ENCODE data around the gene MOGAT1. TPM values are rescaled to one million over a fixed set of nuclear protein-coding genes. Genes with fewer than 3 reads are reported as not detected.

Gene MOGAT1
- total and polyA plus RNA-seq, 9 of the 15 experiments (the other 6 are each of a cell fraction or from before 2014, with no cell fraction given): not detected

DNA sequence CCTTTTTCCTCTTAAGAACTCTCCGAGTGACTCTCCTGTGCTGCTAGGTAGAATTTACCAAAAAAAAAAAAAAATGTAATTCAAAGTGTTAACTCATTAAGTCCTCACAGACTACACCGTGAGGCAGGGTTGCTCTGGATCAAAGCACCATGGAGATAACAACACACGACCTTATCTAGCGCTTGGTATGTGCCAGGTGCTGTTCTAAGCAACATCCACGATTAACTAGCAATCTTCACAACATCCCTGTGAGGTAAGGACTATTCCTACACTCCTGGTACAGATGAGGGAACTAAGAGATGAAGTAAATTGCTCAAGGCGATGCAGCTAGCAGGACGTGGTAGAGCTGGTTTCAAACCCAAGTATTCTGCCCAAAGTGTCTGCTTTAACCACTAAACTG is 1.8 kb downstream of the MOGAT1 start:
- H3K36me3 ChIP-seq (ENCODE audit: control insufficient read depth, insufficient read depth, low read length): no peaks in the 10 kb centered on the region
- no peaks in the 10 kb centered on the region for H4K20me1 ChIP-seq (replicated peaks; ENCODE audit: control insufficient read depth, insufficient read depth, low read length)
- WGBS (ENCODE audit: insufficient coverage, low coverage, missing lambda C conversion rate): 15% methylated on average over 6 of the region's 7 CpGs
- DNase-seq (ENCODE audit: extremely low read depth in 1 of 4, low spot score in 3 of 4) (no peak), ATAC-seq (no peak; the same call in 2 of the 3 replicates), FAIRE-seq (no peak)
- CTCF ChIA-PET (ENCODE audit: low intra/inter-chr PET ratio): no interaction called here
- H3K4me1 ChIP-seq (replicated peaks in 1 of 2; ENCODE audit: control insufficient read depth in 2 of 2, insufficient read depth in 2 of 2, low read length in 2 of 2): peaks cover 6 to 8% of the 10 kb centered on the region in 2 experiments; a peak in 3 of 5 replicates
- no peaks in the 10 kb centered on the region for H3K9me3 ChIP-seq (replicated peaks; ENCODE audit: control insufficient read depth, insufficient read depth, low read depth, low read length)
- H3K27me3 ChIP-seq (ENCODE audit: control insufficient read depth in 2 of 2, insufficient read depth in 2 of 2, low read length in 2 of 2): no peaks in the 10 kb centered on the region
- H3K4me2 ChIP-seq (ENCODE audit: insufficient read depth, low read length): no peak overlapping the region
- no peak overlapping the region for H3K4me3 ChIP-seq
- H2AFZ ChIP-seq (ENCODE audit: low read depth, low read length): peak overlapping the region; percentile 48; the same call in 1 of the 2 replicates
- in situ Hi-C loops (cut with MboI) (no loop called here), intact Hi-C loops (cut with micrococcal nuclease) (no loop called here)
- H3K79me2 ChIP-seq (ENCODE audit: control insufficient read depth, insufficient read depth, low read length): no peaks in the 10 kb centered on the region
- H3K9me1 ChIP-seq (ENCODE audit: control insufficient read depth, insufficient read depth, low read length): no peaks in the 10 kb centered on the region
- no peak overlapping the region for H3K9ac ChIP-seq (ENCODE audit: insufficient read depth in 1 of 2, low read depth in 2 of 2, low read length in 2 of 2)
- no TSS peak for BruUV-seq (replicated peaks)
- no peak overlapping the region for H3K27ac ChIP-seq (ENCODE audit: extremely low read depth, low read depth, low read length)
- POLR2A ChIA-PET: interaction anchor here (1.2 kb wide), 1 partner anchor 10 kb away, joined by 3 read pairs; no protein-coding TSS in a partner anchor
- TF ChIP-seq, protein P1, sequence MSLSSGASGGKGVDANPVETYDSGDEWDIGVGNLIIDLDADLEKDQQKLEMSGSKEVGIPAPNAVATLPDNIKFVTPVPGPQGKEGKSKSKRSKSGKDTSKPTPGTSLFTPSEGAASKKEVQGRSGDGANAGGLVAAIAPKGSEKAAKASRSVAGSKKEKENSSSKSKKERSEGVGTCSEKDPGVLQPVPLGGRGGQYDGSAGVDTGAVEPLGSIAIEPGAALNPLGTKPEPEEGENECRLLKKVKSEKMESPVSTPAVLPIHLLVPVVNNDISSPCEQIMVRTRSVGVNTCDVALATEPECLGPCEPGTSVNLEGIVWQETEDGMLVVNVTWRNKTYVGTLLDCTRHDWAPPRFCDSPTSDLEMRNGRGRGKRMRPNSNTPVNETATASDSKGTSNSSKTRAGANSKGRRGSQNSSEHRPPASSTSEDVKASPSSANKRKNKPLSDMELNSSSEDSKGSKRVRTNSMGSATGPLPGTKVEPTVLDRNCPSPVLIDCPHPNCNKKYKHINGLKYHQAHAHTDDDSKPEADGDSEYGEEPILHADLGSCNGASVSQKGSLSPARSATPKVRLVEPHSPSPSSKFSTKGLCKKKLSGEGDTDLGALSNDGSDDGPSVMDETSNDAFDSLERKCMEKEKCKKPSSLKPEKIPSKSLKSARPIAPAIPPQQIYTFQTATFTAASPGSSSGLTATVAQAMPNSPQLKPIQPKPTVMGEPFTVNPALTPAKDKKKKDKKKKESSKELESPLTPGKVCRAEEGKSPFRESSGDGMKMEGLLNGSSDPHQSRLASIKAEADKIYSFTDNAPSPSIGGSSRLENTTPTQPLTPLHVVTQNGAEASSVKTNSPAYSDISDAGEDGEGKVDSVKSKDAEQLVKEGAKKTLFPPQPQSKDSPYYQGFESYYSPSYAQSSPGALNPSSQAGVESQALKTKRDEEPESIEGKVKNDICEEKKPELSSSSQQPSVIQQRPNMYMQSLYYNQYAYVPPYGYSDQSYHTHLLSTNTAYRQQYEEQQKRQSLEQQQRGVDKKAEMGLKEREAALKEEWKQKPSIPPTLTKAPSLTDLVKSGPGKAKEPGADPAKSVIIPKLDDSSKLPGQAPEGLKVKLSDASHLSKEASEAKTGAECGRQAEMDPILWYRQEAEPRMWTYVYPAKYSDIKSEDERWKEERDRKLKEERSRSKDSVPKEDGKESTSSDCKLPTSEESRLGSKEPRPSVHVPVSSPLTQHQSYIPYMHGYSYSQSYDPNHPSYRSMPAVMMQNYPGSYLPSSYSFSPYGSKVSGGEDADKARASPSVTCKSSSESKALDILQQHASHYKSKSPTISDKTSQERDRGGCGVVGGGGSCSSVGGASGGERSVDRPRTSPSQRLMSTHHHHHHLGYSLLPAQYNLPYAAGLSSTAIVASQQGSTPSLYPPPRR (CRISPR knock-in tag; IDR thresholded peaks at IDR 0.05; ENCODE audit: borderline replicate concordance): no peak
- TF ChIP-seq BACH1 (tag; IDR thresholded peaks at IDR 0.05): no peak
- no peak for TF ChIP-seq ETV6 (IDR thresholded peaks at IDR 0.05; ENCODE audit: borderline replicate concordance in 1 of 2, low read depth in 2 of 2, low read length in 1 of 2)
- no peak for TF ChIP-seq ETV6 (CRISPR knock-in tag; IDR thresholded peaks at IDR 0.05; ENCODE audit: borderline replicate concordance)
- no peak for TF ChIP-seq ZNF586 (CRISPR knock-in tag; conservative IDR thresholded peaks at IDR 0.05)
- TF ChIP-seq, protein P2, sequence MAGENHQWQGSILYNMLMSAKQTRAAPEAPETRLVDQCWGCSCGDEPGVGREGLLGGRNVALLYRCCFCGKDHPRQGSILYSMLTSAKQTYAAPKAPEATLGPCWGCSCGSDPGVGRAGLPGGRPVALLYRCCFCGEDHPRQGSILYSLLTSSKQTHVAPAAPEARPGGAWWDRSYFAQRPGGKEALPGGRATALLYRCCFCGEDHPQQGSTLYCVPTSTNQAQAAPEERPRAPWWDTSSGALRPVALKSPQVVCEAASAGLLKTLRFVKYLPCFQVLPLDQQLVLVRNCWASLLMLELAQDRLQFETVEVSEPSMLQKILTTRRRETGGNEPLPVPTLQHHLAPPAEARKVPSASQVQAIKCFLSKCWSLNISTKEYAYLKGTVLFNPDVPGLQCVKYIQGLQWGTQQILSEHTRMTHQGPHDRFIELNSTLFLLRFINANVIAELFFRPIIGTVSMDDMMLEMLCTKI (IDR thresholded peaks at IDR 0.05; ENCODE audit: partially characterized antibody): no peak
- TF ChIP-seq, protein P3, sequence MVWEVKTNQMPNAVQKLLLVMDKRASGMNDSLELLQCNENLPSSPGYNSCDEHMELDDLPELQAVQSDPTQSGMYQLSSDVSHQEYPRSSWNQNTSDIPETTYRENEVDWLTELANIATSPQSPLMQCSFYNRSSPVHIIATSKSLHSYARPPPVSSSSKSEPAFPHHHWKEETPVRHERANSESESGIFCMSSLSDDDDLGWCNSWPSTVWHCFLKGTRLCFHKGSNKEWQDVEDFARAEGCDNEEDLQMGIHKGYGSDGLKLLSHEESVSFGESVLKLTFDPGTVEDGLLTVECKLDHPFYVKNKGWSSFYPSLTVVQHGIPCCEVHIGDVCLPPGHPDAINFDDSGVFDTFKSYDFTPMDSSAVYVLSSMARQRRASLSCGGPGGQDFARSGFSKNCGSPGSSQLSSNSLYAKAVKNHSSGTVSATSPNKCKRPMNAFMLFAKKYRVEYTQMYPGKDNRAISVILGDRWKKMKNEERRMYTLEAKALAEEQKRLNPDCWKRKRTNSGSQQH (CRISPR knock-in tag; IDR thresholded peaks at IDR 0.05): no peak
- no peak for TF ChIP-seq NCOA6 (IDR thresholded peaks at IDR 0.05)
- TF ChIP-seq CBFA2T3 (IDR thresholded peaks at IDR 0.05): no peak
- TF ChIP-seq OTX1 (CRISPR knock-in tag; IDR thresholded peaks at IDR 0.05): no peak
- TF ChIP-seq ZNF384 (IDR thresholded peaks at IDR 0.05; ENCODE audit: low read depth, low read length): no peak
- TF ChIP-seq, protein P4, sequence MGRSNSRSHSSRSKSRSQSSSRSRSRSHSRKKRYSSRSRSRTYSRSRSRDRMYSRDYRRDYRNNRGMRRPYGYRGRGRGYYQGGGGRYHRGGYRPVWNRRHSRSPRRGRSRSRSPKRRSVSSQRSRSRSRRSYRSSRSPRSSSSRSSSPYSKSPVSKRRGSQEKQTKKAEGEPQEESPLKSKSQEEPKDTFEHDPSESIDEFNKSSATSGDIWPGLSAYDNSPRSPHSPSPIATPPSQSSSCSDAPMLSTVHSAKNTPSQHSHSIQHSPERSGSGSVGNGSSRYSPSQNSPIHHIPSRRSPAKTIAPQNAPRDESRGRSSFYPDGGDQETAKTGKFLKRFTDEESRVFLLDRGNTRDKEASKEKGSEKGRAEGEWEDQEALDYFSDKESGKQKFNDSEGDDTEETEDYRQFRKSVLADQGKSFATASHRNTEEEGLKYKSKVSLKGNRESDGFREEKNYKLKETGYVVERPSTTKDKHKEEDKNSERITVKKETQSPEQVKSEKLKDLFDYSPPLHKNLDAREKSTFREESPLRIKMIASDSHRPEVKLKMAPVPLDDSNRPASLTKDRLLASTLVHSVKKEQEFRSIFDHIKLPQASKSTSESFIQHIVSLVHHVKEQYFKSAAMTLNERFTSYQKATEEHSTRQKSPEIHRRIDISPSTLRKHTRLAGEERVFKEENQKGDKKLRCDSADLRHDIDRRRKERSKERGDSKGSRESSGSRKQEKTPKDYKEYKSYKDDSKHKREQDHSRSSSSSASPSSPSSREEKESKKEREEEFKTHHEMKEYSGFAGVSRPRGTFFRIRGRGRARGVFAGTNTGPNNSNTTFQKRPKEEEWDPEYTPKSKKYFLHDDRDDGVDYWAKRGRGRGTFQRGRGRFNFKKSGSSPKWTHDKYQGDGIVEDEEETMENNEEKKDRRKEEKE (IDR thresholded peaks at IDR 0.05; ENCODE audit: borderline replicate concordance in 1 of 2, control insufficient read depth in 1 of 2, low read depth in 2 of 2, low read length in 1 of 2): no peak
